ENCODE measurements around the gene CDK2AP2. TPM values are rescaled to one million over a fixed set of nuclear protein-coding genes. Genes with fewer than 3 reads are reported as not detected.
"Not testable (repeated sequence)": the region's sequence is repeated elsewhere in the genome, so short reads cannot be mapped to it uniquely, and the experiment has no call there.

CDK2AP2 gene, protein sequence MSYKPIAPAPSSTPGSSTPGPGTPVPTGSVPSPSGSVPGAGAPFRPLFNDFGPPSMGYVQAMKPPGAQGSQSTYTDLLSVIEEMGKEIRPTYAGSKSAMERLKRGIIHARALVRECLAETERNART
- 40.4 TPM for polyA plus RNA-seq (2013, experiment 1 of 2)
- 38.7 TPM for polyA plus RNA-seq (2013, experiment 2 of 2)

DNA sequence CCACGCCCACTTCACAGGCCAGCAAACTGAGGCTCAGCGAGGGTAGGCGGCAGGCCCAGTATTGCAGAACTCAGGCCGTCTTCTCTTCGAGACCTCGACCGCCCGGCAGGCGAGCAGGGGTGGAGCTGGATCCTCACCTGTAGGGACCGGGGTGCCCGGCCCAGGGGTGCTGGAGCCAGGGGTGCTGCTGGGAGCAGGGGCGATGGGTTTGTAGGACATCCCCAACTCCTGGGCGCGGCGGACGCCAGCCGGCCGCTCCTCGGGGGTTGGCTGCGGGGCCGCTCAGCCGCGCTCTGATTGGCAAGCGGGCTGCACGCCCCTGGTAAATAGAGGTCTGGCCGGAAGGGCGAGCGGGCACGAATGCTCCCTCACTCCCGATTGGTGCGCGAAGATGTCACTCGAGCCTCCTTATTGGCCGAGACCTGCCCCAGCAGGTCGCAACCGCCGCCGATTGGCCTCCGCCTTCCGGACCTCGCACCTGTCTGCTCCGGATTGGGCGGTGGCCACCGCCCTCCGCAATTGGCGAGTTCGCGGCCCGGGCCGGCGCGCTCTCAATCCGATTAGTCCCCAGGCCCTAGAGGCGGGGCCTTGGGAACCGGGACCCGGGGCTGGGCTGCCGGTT lies at the start of gene CDK2AP2:
Gene CDK2AP2 (minus strand): TSS at position 299 of the 622 bp plus-strand sequence. CDS start 80 bp downstream, at position 219.
- peak within 1 kb of the TSS; percentile 60 for H2BK5ac ChIP-seq (ENCODE audit: low read depth, low read length, poor library complexity, severe bottlenecking)
- peak within 1 kb of the TSS; percentile 44 for H4K91ac ChIP-seq (ENCODE audit: low read length)
- peak within 1 kb of the TSS; percentile 87 to 90 for H3K4me3 ChIP-seq (ENCODE audit: insufficient read depth in 1 of 2, low read depth in 1 of 2, low read length in 2 of 2)
- peak within 1 kb of the TSS; percentile 83 for H2BK15ac ChIP-seq (ENCODE audit: low read depth, poor library complexity, severe bottlenecking)
- no peaks in the 10 kb centered on the region for H3K9me3 ChIP-seq (ENCODE audit: control insufficient read depth, low read length)
- WGBS: under 1% methylated on average over 57 of the region's 57 CpGs
- peak within 1 kb of the TSS; percentile 76 for H3K27ac ChIP-seq (ENCODE audit: low read length, poor library complexity, severe bottlenecking)
- H2AK5ac ChIP-seq (ENCODE audit: low read length, severe bottlenecking): peak within 1 kb of the TSS; percentile 90
- peak within 1 kb of the TSS; percentile 39 for H2BK120ac ChIP-seq (ENCODE audit: low read depth, low read length)
- H3K36me3 ChIP-seq (ENCODE audit: control insufficient read depth in 1 of 2, insufficient read depth in 2 of 2, low read depth in 1 of 2, low read length in 2 of 2): peaks cover 0 to 20% of the 10 kb centered on the region in 2 experiments
- H3K79me1 ChIP-seq (replicated peaks; ENCODE audit: low read length, poor library complexity, severe bottlenecking): no peaks in the 10 kb centered on the region
- peak; percentile 100 for DNase-seq
- peaks cover 0 to 3% of the 10 kb centered on the region in 2 experiments for H3K27me3 ChIP-seq (ENCODE audit: control insufficient read depth in 1 of 2, insufficient read depth in 1 of 2, low read length in 2 of 2)
- peak within 1 kb of the TSS; percentile 75 for H3K4me2 ChIP-seq (ENCODE audit: low read length, poor library complexity, severe bottlenecking)
- H3K18ac ChIP-seq (ENCODE audit: low read depth in 1 of 2, low read length in 2 of 2): peak within 1 kb of the TSS; percentile 87 to 90
- peak within 1 kb of the TSS; percentile 39 to 84 for H3K4ac ChIP-seq (ENCODE audit: low read depth in 1 of 2, low read length in 2 of 2)
- H2AFZ ChIP-seq (ENCODE audit: low read depth, low read length): peak within 1 kb of the TSS; percentile 94
- peak within 1 kb of the TSS in 1 of 2 experiments; percentile 33 for H2BK12ac ChIP-seq (ENCODE audit: low read length in 2 of 2)
- peaks cover 37% of the 10 kb centered on the region for H3K4me1 ChIP-seq (ENCODE audit: control insufficient read depth, insufficient read depth, low read depth, low read length)
- peak within 1 kb of the TSS; percentile 89 for H4K8ac ChIP-seq (ENCODE audit: low read length)
- peak within 1 kb of the TSS in 1 of 2 experiments; percentile 23 for H3K23ac ChIP-seq (ENCODE audit: low read length in 2 of 2)
- H3K9ac ChIP-seq (ENCODE audit: low read length): peak within 1 kb of the TSS; percentile 94
- peak within 1 kb of the TSS in 1 of 2 experiments; percentile 95 for H3K14ac ChIP-seq (ENCODE audit: low read length in 2 of 2)

DNA sequence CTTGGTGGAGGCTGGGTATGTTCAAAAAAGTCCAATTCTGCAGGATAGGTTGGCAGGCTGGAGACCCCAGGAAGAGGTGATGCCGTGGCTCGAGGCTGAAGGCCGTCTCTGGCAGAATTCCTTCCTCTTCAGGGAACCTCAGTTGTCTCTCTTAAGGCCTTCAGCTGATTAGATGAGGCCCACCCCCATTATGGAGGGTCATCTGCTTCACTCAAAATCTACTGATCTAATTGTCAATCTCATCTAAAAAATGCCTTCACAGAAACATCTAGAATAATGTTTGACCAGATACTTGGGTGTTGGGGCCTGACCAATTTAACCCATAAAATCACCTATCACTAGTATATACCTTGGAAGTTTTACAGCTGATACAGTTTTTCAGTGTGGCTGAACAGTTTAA lies 48.3 kb upstream of the CDK2AP2 start:
- no peak overlapping the region for H3K4ac ChIP-seq (ENCODE audit: low read depth in 1 of 2, low read length in 2 of 2)
- H4K91ac ChIP-seq (ENCODE audit: low read length): no peak overlapping the region
- no peak overlapping the region for H3K27ac ChIP-seq (ENCODE audit: low read length, poor library complexity, severe bottlenecking)
- H3K4me3 ChIP-seq (ENCODE audit: insufficient read depth in 1 of 2, low read depth in 1 of 2, low read length in 2 of 2): no peak overlapping the region
- no peaks in the 10 kb centered on the region for H3K36me3 ChIP-seq (ENCODE audit: control insufficient read depth in 1 of 2, insufficient read depth in 2 of 2, low read depth in 1 of 2, low read length in 2 of 2)
- H2AFZ ChIP-seq (ENCODE audit: low read depth, low read length): no peak overlapping the region
- peaks cover 0 to 17% of the 10 kb centered on the region in 2 experiments for H3K27me3 ChIP-seq (ENCODE audit: control insufficient read depth in 1 of 2, insufficient read depth in 1 of 2, low read length in 2 of 2)
- no peak overlapping the region for H3K4me2 ChIP-seq (ENCODE audit: low read length, poor library complexity, severe bottlenecking)
- no peak overlapping the region for H3K9ac ChIP-seq (ENCODE audit: low read length)
- WGBS: 79% methylated on average over 3 of the region's 3 CpGs
- H2BK120ac ChIP-seq (ENCODE audit: low read depth, low read length): no peak overlapping the region
- no peak overlapping the region for H2BK15ac ChIP-seq (ENCODE audit: low read depth, poor library complexity, severe bottlenecking)
- no peak overlapping the region for H4K8ac ChIP-seq (ENCODE audit: low read length)
- DNase-seq: no peak
- H2AK5ac ChIP-seq (ENCODE audit: low read length, severe bottlenecking): peak overlapping the region; percentile 1
- H2BK5ac ChIP-seq (ENCODE audit: low read depth, low read length, poor library complexity, severe bottlenecking): no peak overlapping the region
- H2BK12ac ChIP-seq (ENCODE audit: low read length in 2 of 2): no peak overlapping the region
- H3K79me1 ChIP-seq (replicated peaks; ENCODE audit: low read length, poor library complexity, severe bottlenecking): no peaks in the 10 kb centered on the region
- peaks cover 18% of the 10 kb centered on the region for H3K4me1 ChIP-seq (ENCODE audit: control insufficient read depth, insufficient read depth, low read depth, low read length)
- H3K23ac ChIP-seq (ENCODE audit: low read length in 2 of 2): no peak overlapping the region
- peaks cover 6% of the 10 kb centered on the region for H3K9me3 ChIP-seq (ENCODE audit: control insufficient read depth, low read length)
- no peak overlapping the region for H3K14ac ChIP-seq (ENCODE audit: low read length in 2 of 2)
- H3K18ac ChIP-seq (ENCODE audit: low read depth in 1 of 2, low read length in 2 of 2): no peak overlapping the region

DNA sequence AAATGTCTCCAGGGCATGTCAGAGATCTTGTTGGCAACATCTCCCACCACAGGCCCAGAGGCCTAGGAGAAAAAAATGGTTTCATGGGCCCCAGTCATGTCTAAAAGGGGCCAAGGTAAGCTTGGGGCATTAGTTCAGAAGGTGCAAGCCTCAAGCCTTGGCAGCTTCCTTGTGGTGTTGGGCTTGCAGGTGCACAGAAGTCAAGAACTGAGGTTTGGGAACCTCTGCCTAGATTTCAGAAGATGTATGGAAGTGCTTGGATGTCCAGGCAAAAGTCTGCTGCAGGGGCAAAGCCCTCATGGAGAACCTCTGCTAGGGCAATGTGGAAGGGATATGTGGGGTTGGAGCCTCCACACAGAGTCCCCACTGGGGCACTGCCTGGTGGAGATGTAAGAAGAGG lies 43.7 kb upstream of the CDK2AP2 start:
- DNase-seq; H3K14ac ChIP-seq (ENCODE audit: low read length in 2 of 2); H3K36me3 ChIP-seq (ENCODE audit: control insufficient read depth in 1 of 2, insufficient read depth in 2 of 2, low read depth in 1 of 2, low read length in 2 of 2); H4K8ac ChIP-seq (ENCODE audit: low read length); H3K18ac ChIP-seq (ENCODE audit: low read depth in 1 of 2, low read length in 2 of 2); H3K23ac ChIP-seq (ENCODE audit: low read length in 2 of 2); H3K27me3 ChIP-seq (ENCODE audit: control insufficient read depth in 1 of 2, insufficient read depth in 1 of 2, low read length in 2 of 2); H3K9ac ChIP-seq (ENCODE audit: low read length); H2BK120ac ChIP-seq (ENCODE audit: low read depth, low read length); H3K4me2 ChIP-seq (ENCODE audit: low read length, poor library complexity, severe bottlenecking); H2AFZ ChIP-seq (ENCODE audit: low read depth, low read length); H2BK5ac ChIP-seq (ENCODE audit: low read depth, low read length, poor library complexity, severe bottlenecking); H3K9me3 ChIP-seq (ENCODE audit: control insufficient read depth, low read length); H2BK15ac ChIP-seq (ENCODE audit: low read depth, poor library complexity, severe bottlenecking); H3K79me1 ChIP-seq (replicated peaks; ENCODE audit: low read length, poor library complexity, severe bottlenecking); H3K4me3 ChIP-seq (ENCODE audit: insufficient read depth in 1 of 2, low read depth in 1 of 2, low read length in 2 of 2); H4K91ac ChIP-seq (ENCODE audit: low read length); H3K27ac ChIP-seq (ENCODE audit: low read length, poor library complexity, severe bottlenecking); H3K4me1 ChIP-seq (ENCODE audit: control insufficient read depth, insufficient read depth, low read depth, low read length); H2BK12ac ChIP-seq (ENCODE audit: low read length in 2 of 2); H3K4ac ChIP-seq (ENCODE audit: low read depth in 1 of 2, low read length in 2 of 2): not testable (repeated sequence)
- H2AK5ac ChIP-seq (ENCODE audit: low read length, severe bottlenecking): peak overlapping the region; percentile 36

DNA sequence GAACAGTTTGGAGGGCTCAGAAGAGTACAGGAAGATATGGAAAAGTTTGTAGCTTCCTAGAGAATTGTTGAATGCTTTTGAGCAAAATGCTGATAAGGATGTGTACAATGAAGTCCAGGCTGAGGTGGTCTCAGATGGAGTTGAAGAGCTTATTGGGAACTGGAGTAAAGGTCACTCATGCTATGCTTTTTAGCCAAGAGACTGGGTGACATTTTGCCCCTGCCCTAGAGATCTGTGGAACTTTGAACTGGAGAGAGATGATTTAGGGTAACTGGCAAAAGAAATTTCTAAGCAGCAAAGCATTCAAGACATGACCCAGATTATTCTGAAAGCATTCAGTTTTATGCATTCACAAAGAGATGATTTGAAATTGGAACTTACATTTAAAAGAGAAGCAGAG lies 43.2 kb upstream of the CDK2AP2 start:
- Histone ChIP-seq H3K27me3 (ENCODE audit: control insufficient read depth in 1 of 2, insufficient read depth in 1 of 2, low read length in 2 of 2) (peaks cover 0 to 9% of the 10 kb centered on the region in 2 experiments), H2BK120ac (ENCODE audit: low read depth, low read length) (no peak overlapping the region), H3K14ac (ENCODE audit: low read length in 2 of 2) (no peak overlapping the region), H3K4me1 (ENCODE audit: control insufficient read depth, insufficient read depth, low read depth, low read length) (no peaks in the 10 kb centered on the region), H3K9me3 (ENCODE audit: control insufficient read depth, low read length) (peaks cover 6% of the 10 kb centered on the region), H2BK5ac (ENCODE audit: low read depth, low read length, poor library complexity, severe bottlenecking) (no peak overlapping the region), H3K79me1 (replicated peaks; ENCODE audit: low read length, poor library complexity, severe bottlenecking) (no peaks in the 10 kb centered on the region), H3K4ac (ENCODE audit: low read depth in 1 of 2, low read length in 2 of 2) (no peak overlapping the region), H2BK15ac (ENCODE audit: low read depth, poor library complexity, severe bottlenecking) (no peak overlapping the region), H4K8ac (ENCODE audit: low read length) (no peak overlapping the region), H3K27ac (ENCODE audit: low read length, poor library complexity, severe bottlenecking) (no peak overlapping the region), H3K4me2 (ENCODE audit: low read length, poor library complexity, severe bottlenecking) (no peak overlapping the region), H2AFZ (ENCODE audit: low read depth, low read length) (no peak overlapping the region), H4K91ac (ENCODE audit: low read length) (no peak overlapping the region), H3K9ac (ENCODE audit: low read length) (no peak overlapping the region), H2AK5ac (ENCODE audit: low read length, severe bottlenecking) (no peak overlapping the region), H3K4me3 (ENCODE audit: insufficient read depth in 1 of 2, low read depth in 1 of 2, low read length in 2 of 2) (no peak overlapping the region), H2BK12ac (ENCODE audit: low read length in 2 of 2) (no peak overlapping the region), H3K18ac (ENCODE audit: low read depth in 1 of 2, low read length in 2 of 2) (no peak overlapping the region), H3K23ac (ENCODE audit: low read length in 2 of 2) (no peak overlapping the region), H3K36me3 (ENCODE audit: control insufficient read depth in 1 of 2, insufficient read depth in 2 of 2, low read depth in 1 of 2, low read length in 2 of 2) (no peaks in the 10 kb centered on the region)
- no peak for DNase-seq
